ENCODE data around the gene PRSS33. TPM values are rescaled to one million over a fixed set of nuclear protein-coding genes. Genes with fewer than 3 reads are reported as not detected.

PRSS33 gene, protein sequence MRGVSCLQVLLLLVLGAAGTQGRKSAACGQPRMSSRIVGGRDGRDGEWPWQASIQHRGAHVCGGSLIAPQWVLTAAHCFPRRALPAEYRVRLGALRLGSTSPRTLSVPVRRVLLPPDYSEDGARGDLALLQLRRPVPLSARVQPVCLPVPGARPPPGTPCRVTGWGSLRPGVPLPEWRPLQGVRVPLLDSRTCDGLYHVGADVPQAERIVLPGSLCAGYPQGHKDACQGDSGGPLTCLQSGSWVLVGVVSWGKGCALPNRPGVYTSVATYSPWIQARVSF
- not detected for total RNA-seq

- peaks cover 14% of the 10 kb centered on the region for H3K27me3 Mint-ChIP-seq
- H3K4me1 Mint-ChIP-seq (ENCODE audit: low read depth), result peaks cover 7% of the 10 kb centered on the region
- no peak within 1 kb of the TSS for H3K27ac Mint-ChIP-seq
- intact Hi-C loops (cut with micrococcal nuclease), result no loop called here
- H3K9me3 Mint-ChIP-seq, result no peaks in the 10 kb centered on the region
- ChIA-PET CTCF (no interaction called here), POLR2A (interaction anchor here (1.7 kb wide), 1 partner anchor 10 kb away, joined by 6 read pairs; the partner anchor contains the start of gene ELOB)
- H3K4me3 Mint-ChIP-seq, result no peak within 1 kb of the TSS
- no peaks in the 10 kb centered on the region for H3K36me3 Mint-ChIP-seq
- DNase-seq, result no peak
Observed at GRCh38 chr16:2787406-2787805, at the start of gene PRSS33. TSS of gene PRSS33 (minus strand) at chr16:2787560. CDS start at chr16:2786547, 1,013 bp downstream.

GRCh38 chr16:2836646-2837508, 49.5 kb upstream of the PRSS33 start:
- ChIA-PET POLR2A (no interaction called here), CTCF (no interaction called here)
- Mint-ChIP-seq H3K27me3 (peaks cover 7% of the 10 kb centered on the region), H3K27ac (no peak overlapping the region), H3K4me1 (ENCODE audit: low read depth) (peaks cover 25% of the 10 kb centered on the region), H3K4me3 (no peak overlapping the region), H3K36me3 (no peaks in the 10 kb centered on the region), H3K9me3 (no peaks in the 10 kb centered on the region)
- intact Hi-C loops (cut with micrococcal nuclease), result no loop called here
- no peak for DNase-seq

GRCh38 chr16:2835638-2836493, 48.5 kb upstream of the PRSS33 start:
- H3K27me3 Mint-ChIP-seq, result peaks cover 14% of the 10 kb centered on the region
- no peak overlapping the region for H3K27ac Mint-ChIP-seq
- ChIA-PET CTCF (no interaction called here), POLR2A (no interaction called here)
- no peak overlapping the region for H3K4me3 Mint-ChIP-seq
- no peak for DNase-seq
- peaks cover 18% of the 10 kb centered on the region for H3K4me1 Mint-ChIP-seq (ENCODE audit: low read depth)
- H3K36me3 Mint-ChIP-seq, result no peaks in the 10 kb centered on the region
- intact Hi-C loops (cut with micrococcal nuclease), result no loop called here
- H3K9me3 Mint-ChIP-seq, result no peaks in the 10 kb centered on the region

- Mint-ChIP-seq H3K27me3 (peaks cover 19% of the 10 kb centered on the region), H3K27ac (no peak overlapping the region)
- CTCF ChIA-PET, result no interaction called here
Observed at GRCh38 chr16:2834968-2835367, 47.6 kb upstream of the PRSS33 start.

DNA sequence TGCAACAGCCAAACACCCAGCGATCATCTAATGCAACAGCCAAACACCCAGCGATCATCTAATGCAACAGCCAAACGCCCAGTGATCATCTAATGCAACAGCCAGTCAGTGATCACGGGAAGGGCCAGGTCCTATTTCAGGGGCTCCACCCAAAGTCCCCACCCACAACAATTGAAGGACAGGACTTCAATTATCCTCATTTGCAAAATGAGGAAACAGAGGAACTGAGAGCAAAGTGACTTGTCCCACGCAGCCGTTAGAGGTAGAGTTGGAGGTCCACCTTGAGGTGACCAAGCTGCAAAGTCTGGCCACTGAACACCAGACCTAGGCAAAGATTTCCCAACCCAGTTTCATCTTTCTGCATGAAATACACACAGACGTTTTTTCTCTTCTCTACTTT, 46.4 kb upstream of the PRSS33 start:
- ChIA-PET POLR2A (no interaction called here), CTCF (no interaction called here)
- H3K36me3 Mint-ChIP-seq, result no peaks in the 10 kb centered on the region
- intact Hi-C loops (cut with micrococcal nuclease), result no loop called here
- peaks cover 19% of the 10 kb centered on the region for H3K27me3 Mint-ChIP-seq
- H3K9me3 Mint-ChIP-seq, result no peaks in the 10 kb centered on the region
- no peak overlapping the region for H3K4me3 Mint-ChIP-seq
- no peak overlapping the region for H3K27ac Mint-ChIP-seq
- DNase-seq, result no peak
- H3K4me1 Mint-ChIP-seq (ENCODE audit: low read depth), result peaks cover 6% of the 10 kb centered on the region

More at GRCh38 chr16:2834968-2835367, 47.6 kb upstream of the PRSS33 start:
- H3K4me3 Mint-ChIP-seq, result no peak overlapping the region
- intact Hi-C loops (cut with micrococcal nuclease), result no loop called here
- H3K4me1 Mint-ChIP-seq (ENCODE audit: low read depth), result peaks cover 14% of the 10 kb centered on the region
- POLR2A ChIA-PET, result no interaction called here
- no peak for DNase-seq
- no peaks in the 10 kb centered on the region for H3K9me3 Mint-ChIP-seq
- H3K36me3 Mint-ChIP-seq, result no peaks in the 10 kb centered on the region

DNA sequence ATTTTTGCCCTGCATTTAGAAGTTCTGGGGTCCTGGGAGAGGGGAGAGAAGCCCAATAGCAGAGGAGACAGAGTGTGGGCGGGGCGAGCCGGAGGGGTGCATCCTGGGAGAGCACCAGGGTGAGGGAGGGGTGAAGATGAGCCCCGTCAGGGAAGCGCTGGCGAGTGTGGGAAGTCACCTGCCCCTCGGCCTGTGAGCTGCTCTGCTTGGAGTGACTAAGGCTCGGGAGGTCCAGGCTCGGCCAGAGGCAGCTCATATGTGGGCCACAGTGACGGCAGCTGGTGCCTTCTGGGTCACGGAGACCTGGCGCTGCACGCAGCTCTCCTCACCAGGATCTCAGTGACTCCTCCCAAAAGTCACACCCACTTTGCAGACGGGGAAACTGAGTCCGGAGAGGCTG, 43.8 kb upstream of the PRSS33 start:
- H3K27me3 Mint-ChIP-seq, result peaks cover 19% of the 10 kb centered on the region
- H3K27ac Mint-ChIP-seq, result no peak overlapping the region
- no peaks in the 10 kb centered on the region for H3K9me3 Mint-ChIP-seq
- H3K36me3 Mint-ChIP-seq, result no peaks in the 10 kb centered on the region
- intact Hi-C loops (cut with micrococcal nuclease), result no loop called here
- H3K4me1 Mint-ChIP-seq (ENCODE audit: low read depth), result no peaks in the 10 kb centered on the region
- CTCF ChIA-PET, result no interaction called here
- DNase-seq, result no peak
- H3K4me3 Mint-ChIP-seq, result no peak overlapping the region
- POLR2A ChIA-PET, result interaction anchor here (0.6 kb wide), 1 partner anchor 43 kb away, joined by 3 read pairs; no protein-coding TSS in a partner anchor

DNA sequence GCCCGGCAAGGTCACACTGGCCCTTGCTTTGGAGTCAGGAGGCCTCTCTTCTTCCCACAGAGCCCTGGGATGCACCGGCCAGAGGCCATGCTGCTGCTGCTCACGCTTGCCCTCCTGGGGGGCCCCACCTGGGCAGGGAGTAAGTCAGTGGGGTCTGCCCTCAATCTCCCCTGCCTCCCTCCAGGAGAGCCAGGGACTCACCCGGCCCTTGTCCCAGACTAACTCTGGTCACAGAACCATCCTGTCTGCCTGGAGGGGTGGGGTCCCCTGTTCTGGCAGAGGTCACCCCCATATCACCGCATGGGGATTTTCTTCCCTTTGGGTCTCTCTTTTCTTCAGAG, 43.0 kb upstream of the PRSS33 start:
- Mint-ChIP-seq H3K36me3 (no peaks in the 10 kb centered on the region), H3K4me3 (no peak overlapping the region), H3K4me1 (ENCODE audit: low read depth) (no peaks in the 10 kb centered on the region), H3K27ac (no peak overlapping the region), H3K27me3 (peaks cover 19% of the 10 kb centered on the region), H3K9me3 (no peaks in the 10 kb centered on the region)
- intact Hi-C loops (cut with micrococcal nuclease), result no loop called here
- POLR2A ChIA-PET, result no interaction called here
- CTCF ChIA-PET, result interaction anchor here (0.6 kb wide), 1 partner anchor 18 kb away, joined by 3 read pairs; no protein-coding TSS in a partner anchor
- DNase-seq, result no peak

DNA sequence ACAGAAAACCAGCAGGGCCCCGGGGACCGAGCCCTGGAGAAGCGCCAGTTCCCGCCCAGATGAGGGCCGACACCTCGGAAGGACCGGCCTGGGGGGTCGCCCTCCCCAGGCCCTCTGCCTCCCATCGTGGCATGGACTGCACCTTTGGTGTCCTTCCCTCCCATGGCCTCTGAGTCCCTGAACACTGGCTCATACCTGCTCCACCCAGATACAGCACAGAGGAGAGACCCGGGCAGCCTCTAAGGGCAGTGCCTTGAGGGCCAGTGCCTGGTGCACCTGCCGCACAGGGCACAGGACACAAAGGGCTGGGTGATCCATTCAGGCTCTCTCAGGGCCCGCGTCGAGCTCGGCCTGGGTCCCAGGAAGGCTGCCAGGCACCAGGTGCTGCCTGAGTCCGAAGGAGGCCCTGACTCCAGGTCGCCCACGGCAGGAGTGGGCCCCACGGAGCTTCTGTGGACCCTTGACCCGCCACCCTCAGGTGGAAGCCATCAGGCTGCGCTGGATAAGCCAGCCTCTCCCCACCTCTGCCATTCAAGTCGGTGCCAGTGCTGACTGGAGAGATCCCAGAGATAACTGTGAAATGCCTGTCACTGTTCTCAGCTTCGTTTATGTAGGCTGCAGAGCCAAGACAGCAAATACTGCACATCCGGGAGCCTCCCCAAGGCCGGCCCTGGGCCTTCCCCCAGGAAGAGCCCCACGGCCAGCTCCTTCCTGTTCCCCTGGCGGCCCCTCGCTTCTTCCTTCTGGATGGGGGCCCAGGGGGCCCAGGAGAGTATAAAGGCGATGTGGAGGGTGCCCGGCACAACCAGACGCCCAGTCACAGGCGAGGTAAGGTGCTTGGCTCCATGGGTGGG, 42.4 kb upstream of the PRSS33 start, which contains the start of gene ZG16B:
Gene ZG16B, plus strand, starts transcription at position 803 of the 854 bp plus-strand sequence. CDS start 139 bp downstream, outside the sequence.
- Mint-ChIP-seq H3K4me1 (ENCODE audit: low read depth) (no peaks in the 10 kb centered on the region), H3K27me3 (peaks cover 18% of the 10 kb centered on the region), H3K36me3 (no peaks in the 10 kb centered on the region), H3K27ac (no peak within 1 kb of the TSS), H3K9me3 (no peaks in the 10 kb centered on the region), H3K4me3 (no peak within 1 kb of the TSS)
- peak; percentile 18 for DNase-seq
- intact Hi-C loops (cut with micrococcal nuclease), result no loop called here
- CTCF ChIA-PET, result interaction anchor here (0.6 to 1.5 kb wide), 3 partner anchors 9 to 38 kb away, joined by 3 to 6 read pairs (median 3); no protein-coding TSS in a partner anchor
- POLR2A ChIA-PET, result no interaction called here

DNA sequence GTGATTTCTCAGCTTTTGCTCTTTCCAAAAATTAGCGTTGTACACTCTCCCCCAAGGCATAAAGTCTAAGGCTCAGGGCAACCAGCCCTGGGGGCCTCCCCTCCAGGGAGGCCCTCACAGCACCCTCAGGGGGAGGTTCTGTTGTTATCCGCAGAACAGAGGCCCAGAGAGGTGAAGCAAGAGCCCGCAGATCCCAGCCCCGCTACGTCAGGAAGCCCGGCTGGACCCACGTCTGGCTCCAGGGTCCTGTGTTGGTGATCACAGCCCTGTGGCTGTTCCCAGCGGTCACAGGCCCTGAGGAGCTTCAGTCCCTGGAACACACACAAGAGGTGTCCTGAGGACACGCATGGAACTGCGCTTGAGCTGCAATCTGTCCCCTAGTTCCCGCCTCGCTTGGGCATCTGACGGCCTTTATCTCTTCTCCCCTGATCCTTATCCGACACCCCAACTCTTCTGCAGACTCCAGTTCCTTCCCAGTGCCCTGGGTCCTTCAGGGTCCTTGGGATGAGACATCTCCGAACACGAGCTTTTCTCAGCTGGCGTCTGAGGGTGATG, 41.6 kb upstream of the PRSS33 start:
- Mint-ChIP-seq H3K36me3 (no peaks in the 10 kb centered on the region), H3K9me3 (no peaks in the 10 kb centered on the region), H3K4me3 (no peak overlapping the region), H3K27ac (no peak overlapping the region), H3K27me3 (peaks cover 17% of the 10 kb centered on the region), H3K4me1 (ENCODE audit: low read depth) (no peaks in the 10 kb centered on the region)
- DNase-seq, result no peak
- POLR2A ChIA-PET, result no interaction called here
- intact Hi-C loops (cut with micrococcal nuclease), result no loop called here
- CTCF ChIA-PET, result interaction anchor here (1.2 to 1.5 kb wide), 2 partner anchors 10 to 39 kb away, joined by 3 to 6 read pairs; no protein-coding TSS in a partner anchor

DNA sequence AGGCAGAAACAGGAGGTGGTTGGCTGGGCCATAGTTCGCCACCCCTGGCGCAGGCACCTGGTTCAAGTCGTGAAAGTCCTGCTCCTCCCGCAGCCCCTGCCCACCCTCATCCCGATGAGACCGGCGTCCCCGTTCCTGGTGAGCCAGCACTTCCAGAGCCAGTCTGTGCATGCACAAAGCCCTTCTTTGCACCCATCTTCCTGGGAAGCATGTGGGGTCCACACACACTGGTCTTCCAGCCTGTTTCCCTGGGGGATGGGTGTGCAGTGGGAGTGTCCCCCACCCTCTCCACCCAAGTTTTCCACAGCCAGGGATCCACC, 41.1 kb upstream of the PRSS33 start:
- Mint-ChIP-seq H3K4me1 (ENCODE audit: low read depth) (no peaks in the 10 kb centered on the region), H3K4me3 (no peak overlapping the region), H3K36me3 (no peaks in the 10 kb centered on the region), H3K27ac (no peak overlapping the region), H3K9me3 (no peaks in the 10 kb centered on the region), H3K27me3 (peaks cover 17% of the 10 kb centered on the region)
- POLR2A ChIA-PET, result no interaction called here
- CTCF ChIA-PET, result interaction anchor here (1.5 kb wide), 1 partner anchor 40 kb away, joined by 3 read pairs; no protein-coding TSS in a partner anchor
- intact Hi-C loops (cut with micrococcal nuclease), result no loop called here
- DNase-seq, result no peak

DNA sequence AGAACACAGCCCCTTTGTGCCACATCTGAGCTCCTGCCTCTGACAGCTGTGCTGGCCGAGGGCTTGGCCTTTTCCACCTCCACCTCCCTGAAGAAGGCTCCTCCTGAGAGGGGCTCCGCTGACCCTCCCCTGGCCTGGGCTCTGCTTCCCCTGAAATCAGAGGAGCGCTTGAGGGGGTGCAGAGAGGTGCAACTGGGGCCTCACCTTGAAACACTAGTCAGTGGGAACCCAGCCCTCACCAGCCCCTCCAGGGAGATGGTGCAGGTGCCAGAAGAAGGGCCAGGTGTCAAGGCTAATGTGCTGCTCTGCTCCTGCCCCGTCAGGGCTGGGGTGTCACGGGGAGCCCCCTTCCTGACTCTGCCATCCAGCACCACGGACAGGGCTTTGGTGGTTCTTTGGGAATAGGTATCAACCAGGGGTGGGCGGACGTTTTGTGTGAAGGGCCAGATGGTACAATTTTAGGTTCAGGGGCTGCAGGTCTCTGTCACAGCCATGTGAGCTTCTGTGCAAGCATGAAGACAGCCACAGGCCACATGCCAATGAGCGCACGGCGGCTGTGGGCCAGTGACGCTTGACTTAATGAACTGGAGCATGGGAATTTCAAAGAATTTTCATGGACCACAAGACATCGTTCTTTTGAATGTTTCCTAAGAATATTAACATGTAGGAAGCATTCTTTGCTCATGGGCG, 40.6 kb upstream of the PRSS33 start:
- Mint-ChIP-seq H3K27me3 (peaks cover 17% of the 10 kb centered on the region), H3K27ac (no peak overlapping the region), H3K4me3 (no peak overlapping the region), H3K4me1 (ENCODE audit: low read depth) (no peaks in the 10 kb centered on the region), H3K36me3 (no peaks in the 10 kb centered on the region), H3K9me3 (no peaks in the 10 kb centered on the region)
- ChIA-PET POLR2A (no interaction called here), CTCF (no interaction called here)
- DNase-seq, result no peak
- intact Hi-C loops (cut with micrococcal nuclease), result no loop called here

All from activated CD4-positive, alpha-beta memory T cell treated with anti-CD3 and anti-CD28 coated beads for 36 hours (primary cell).